ENCODE data around the gene PSMB7. TPM values are rescaled to one million over a fixed set of nuclear protein-coding genes. Genes with fewer than 3 reads are reported as not detected.

Gene PSMB7
- total RNA-seq, 1 donor from 2014 or later, result 183 TPM

- H2AFZ ChIP-seq (ENCODE audit: low read depth, low read length), result no peak overlapping the region
- H3K4me3 ChIP-seq (ENCODE audit: insufficient read depth, low read depth, low read length), result no peak overlapping the region
- Mint-ChIP-seq H3K27me3 (ENCODE audit: low read depth, unreplicated experiment) (peaks cover 12% of the 10 kb centered on the region), H3K4me1 (ENCODE audit: low read depth, unreplicated experiment) (no peaks in the 10 kb centered on the region), H3K27ac (ENCODE audit: unreplicated experiment) (no peak overlapping the region), H3K36me3 (ENCODE audit: low read depth, unreplicated experiment) (peaks cover 2% of the 10 kb centered on the region), H3K4me3 (ENCODE audit: unreplicated experiment) (no peak overlapping the region), H3K9me3 (ENCODE audit: unreplicated experiment) (peaks cover 3% of the 10 kb centered on the region)
- H3K9ac ChIP-seq (ENCODE audit: low read length), result no peak overlapping the region
- no peaks in the 10 kb centered on the region for H3K27me3 ChIP-seq (ENCODE audit: insufficient read depth, low read length)
- TF ChIP-seq CTCF (IDR thresholded peaks at IDR 0.05; ENCODE audit: insufficient read depth, low read depth, low read length), result no peak
- TF ChIP-seq EZH2 (IDR thresholded peaks at IDR 0.05; ENCODE audit: insufficient read depth, low read length), result no peak
- no peak for FAIRE-seq
- no peaks in the 10 kb centered on the region for H3K9me3 ChIP-seq (ENCODE audit: insufficient read depth, low read depth, low read length)
- no peaks in the 10 kb centered on the region for H3K4me1 ChIP-seq (ENCODE audit: insufficient read depth, low read length)
- no peaks in the 10 kb centered on the region for H3K36me3 ChIP-seq (ENCODE audit: insufficient read depth, low read length)
- H3K27ac ChIP-seq (ENCODE audit: low read depth, low read length), result no peak overlapping the region
- no peaks in the 10 kb centered on the region for H3K79me2 ChIP-seq (ENCODE audit: insufficient read depth, low read length)
- H4K20me1 ChIP-seq (ENCODE audit: insufficient read depth, low read length), result no peaks in the 10 kb centered on the region
- H3K4me2 ChIP-seq (ENCODE audit: low read length), result no peak overlapping the region
- no peak for DNase-seq (ENCODE audit: low read depth)
These were observed 27.1 kb upstream of the PSMB7 start for GRCh38 chr9:124442379-124442778.

- no peaks in the 10 kb centered on the region for H3K4me1 ChIP-seq (ENCODE audit: insufficient read depth, low read length)
- no peak for FAIRE-seq
- Mint-ChIP-seq H3K36me3 (ENCODE audit: low read depth, unreplicated experiment) (peaks cover 2% of the 10 kb centered on the region), H3K9me3 (ENCODE audit: unreplicated experiment) (peaks cover 3% of the 10 kb centered on the region), H3K4me3 (ENCODE audit: unreplicated experiment) (no peak overlapping the region), H3K27ac (ENCODE audit: unreplicated experiment) (no peak overlapping the region), H3K27me3 (ENCODE audit: low read depth, unreplicated experiment) (peaks cover 14% of the 10 kb centered on the region), H3K4me1 (ENCODE audit: low read depth, unreplicated experiment) (peaks cover 2% of the 10 kb centered on the region)
- H3K9me3 ChIP-seq (ENCODE audit: insufficient read depth, low read depth, low read length), result no peaks in the 10 kb centered on the region
- no peak overlapping the region for H3K9ac ChIP-seq (ENCODE audit: low read length)
- H3K4me2 ChIP-seq (ENCODE audit: low read length), result no peak overlapping the region
- no peaks in the 10 kb centered on the region for H4K20me1 ChIP-seq (ENCODE audit: insufficient read depth, low read length)
- H3K36me3 ChIP-seq (ENCODE audit: insufficient read depth, low read length), result no peaks in the 10 kb centered on the region
- H2AFZ ChIP-seq (ENCODE audit: low read depth, low read length), result no peak overlapping the region
- DNase-seq (ENCODE audit: low read depth), result no peak
- no peak overlapping the region for H3K4me3 ChIP-seq (ENCODE audit: insufficient read depth, low read depth, low read length)
- H3K27ac ChIP-seq (ENCODE audit: low read depth, low read length), result no peak overlapping the region
- peaks cover 2% of the 10 kb centered on the region for H3K27me3 ChIP-seq (ENCODE audit: insufficient read depth, low read length)
- H3K79me2 ChIP-seq (ENCODE audit: insufficient read depth, low read length), result no peaks in the 10 kb centered on the region
- TF ChIP-seq EZH2 (IDR thresholded peaks at IDR 0.05; ENCODE audit: insufficient read depth, low read length), result no peak
- TF ChIP-seq CTCF (IDR thresholded peaks at IDR 0.05; ENCODE audit: insufficient read depth, low read depth, low read length), result no peak
These were observed 26.0 kb upstream of the PSMB7 start for GRCh38 chr9:124441291-124441690.

DNA sequence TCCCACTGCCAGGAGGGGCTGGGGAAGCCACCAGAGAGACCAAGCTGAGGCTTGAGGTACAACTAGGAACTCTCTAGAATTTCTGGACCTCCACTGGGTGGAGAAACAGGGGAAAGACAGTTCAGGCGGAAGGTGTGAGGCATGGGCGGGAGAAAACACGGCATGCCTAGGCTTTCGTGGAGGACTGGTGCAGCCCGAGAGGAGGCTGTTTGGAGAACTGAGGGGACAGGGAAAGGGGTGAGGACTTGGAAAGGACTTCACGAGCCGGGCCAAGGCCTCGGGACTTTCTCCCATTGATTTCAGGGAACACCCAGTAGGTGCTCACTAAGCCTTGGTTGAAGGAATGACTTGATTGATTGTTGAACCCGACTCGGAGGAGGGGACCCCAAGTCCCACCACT, 25.5 kb upstream of the PSMB7 start:
- no peaks in the 10 kb centered on the region for H3K9me3 ChIP-seq (ENCODE audit: insufficient read depth, low read depth, low read length)
- no peak overlapping the region for H3K27ac ChIP-seq (ENCODE audit: low read depth, low read length)
- H3K9ac ChIP-seq (ENCODE audit: low read length), result no peak overlapping the region
- Mint-ChIP-seq H3K4me3 (ENCODE audit: unreplicated experiment) (no peak overlapping the region), H3K36me3 (ENCODE audit: low read depth, unreplicated experiment) (peaks cover 2% of the 10 kb centered on the region), H3K27me3 (ENCODE audit: low read depth, unreplicated experiment) (peaks cover 14% of the 10 kb centered on the region), H3K4me1 (ENCODE audit: low read depth, unreplicated experiment) (peaks cover 3% of the 10 kb centered on the region), H3K27ac (ENCODE audit: unreplicated experiment) (no peak overlapping the region), H3K9me3 (ENCODE audit: unreplicated experiment) (peaks cover 3% of the 10 kb centered on the region)
- FAIRE-seq (no peak), DNase-seq (ENCODE audit: low read depth) (no peak)
- no peak overlapping the region for H2AFZ ChIP-seq (ENCODE audit: low read depth, low read length)
- TF ChIP-seq CTCF (IDR thresholded peaks at IDR 0.05; ENCODE audit: insufficient read depth, low read depth, low read length), result no peak
- TF ChIP-seq EZH2 (IDR thresholded peaks at IDR 0.05; ENCODE audit: insufficient read depth, low read length), result no peak
- H3K36me3 ChIP-seq (ENCODE audit: insufficient read depth, low read length), result no peaks in the 10 kb centered on the region
- no peaks in the 10 kb centered on the region for H3K4me1 ChIP-seq (ENCODE audit: insufficient read depth, low read length)
- H3K79me2 ChIP-seq (ENCODE audit: insufficient read depth, low read length), result no peaks in the 10 kb centered on the region
- peaks cover 2% of the 10 kb centered on the region for H3K27me3 ChIP-seq (ENCODE audit: insufficient read depth, low read length)
- H4K20me1 ChIP-seq (ENCODE audit: insufficient read depth, low read length), result no peaks in the 10 kb centered on the region
- H3K4me3 ChIP-seq (ENCODE audit: insufficient read depth, low read depth, low read length), result no peak overlapping the region
- H3K4me2 ChIP-seq (ENCODE audit: low read length), result no peak overlapping the region
